Measurements from ENCODE around the gene GMEB2. TPM values are rescaled to one million over a fixed set of nuclear protein-coding genes. Genes with fewer than 3 reads are reported as not detected.

GMEB2 gene
- total and polyA plus RNA-seq, 10 of the 15 experiments (the other 5 are each of a cell fraction or from before 2014, with no cell fraction given) = 0.08 to 15.1 (median 6.9) TPM

DNA sequence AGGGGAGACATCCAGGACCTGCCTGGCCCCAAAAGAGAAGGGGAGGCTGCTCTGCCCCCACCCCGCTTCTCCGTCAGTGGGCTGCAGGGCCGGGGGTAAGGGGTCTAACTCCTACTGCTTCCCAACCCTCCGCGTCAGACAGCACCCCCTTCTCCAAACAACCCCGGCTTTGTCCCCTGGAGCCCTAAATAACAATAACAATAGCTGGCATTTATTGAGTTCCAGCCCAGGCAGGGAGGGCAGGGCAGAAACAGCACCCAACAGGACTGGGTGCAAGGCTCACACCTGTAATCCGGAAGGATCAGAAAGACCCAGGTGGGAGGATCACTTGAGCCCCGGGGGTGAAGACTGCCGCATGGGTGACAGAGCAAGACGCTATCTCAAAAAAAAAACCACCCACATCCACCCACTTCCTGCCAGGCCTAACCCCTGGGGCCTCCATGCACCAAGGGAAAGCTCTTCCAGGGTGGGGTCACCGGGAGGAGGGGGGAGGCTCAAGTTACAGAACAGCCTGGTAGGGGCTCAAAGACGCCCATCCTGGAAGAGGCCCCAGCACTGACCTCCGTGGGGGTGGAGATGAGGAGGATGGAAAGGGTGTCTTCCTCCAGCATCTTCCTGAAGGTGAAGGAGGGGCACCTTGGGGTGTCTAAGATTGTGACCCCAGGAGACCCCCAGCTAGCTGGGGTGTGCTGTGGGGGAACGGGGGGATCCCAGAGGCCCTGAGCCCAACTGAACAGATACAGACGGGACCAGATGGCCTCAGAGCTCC lies 74.2 kb downstream of the GMEB2 start (continued):
- TF ChIP-seq EP300 (IDR thresholded peaks at IDR 0.05; ENCODE audit: borderline replicate concordance in 1 of 2, control insufficient read depth in 1 of 2, low read depth in 2 of 2, low read length in 2 of 2) = no peak
- no peak for TF ChIP-seq STAT3 (IDR thresholded peaks at IDR 0.05; ENCODE audit: low read depth, low read length)
- TF ChIP-seq IKZF2 (IDR thresholded peaks at IDR 0.05) = peak; percentile 44 to 45; a peak in 3 of 4 replicates
- no peak for TF ChIP-seq FOXM1 (IDR thresholded peaks at IDR 0.05; ENCODE audit: low read depth, low read length)
- TF ChIP-seq, protein P1, sequence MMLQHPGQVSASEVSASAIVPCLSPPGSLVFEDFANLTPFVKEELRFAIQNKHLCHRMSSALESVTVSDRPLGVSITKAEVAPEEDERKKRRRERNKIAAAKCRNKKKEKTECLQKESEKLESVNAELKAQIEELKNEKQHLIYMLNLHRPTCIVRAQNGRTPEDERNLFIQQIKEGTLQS (IDR thresholded peaks at IDR 0.05; ENCODE audit: borderline replicate concordance, extremely low read depth, low read depth, low read length) = no peak
- no peak for TF ChIP-seq TBL1XR1 (IDR thresholded peaks at IDR 0.05; ENCODE audit: low read depth, low read length)
- no peak; the same call in 1 of the 2 replicates for TF ChIP-seq MTA3 (IDR thresholded peaks at IDR 0.05; ENCODE audit: borderline replicate concordance, low read length)
- no peak for TF ChIP-seq RFX5 (IDR thresholded peaks at IDR 0.05; ENCODE audit: low read depth, low read length)
- no peak; the same call in 1 of the 2 replicates for TF ChIP-seq GATAD2B (conservative IDR thresholded peaks at IDR 0.05; ENCODE audit: low read depth)
- TF ChIP-seq YBX1 (IDR thresholded peaks at IDR 0.05) = no peak
- 0 out of 2 replicates have a peak, but pooled peaks have one; percentile 23 for TF ChIP-seq DPF2 (IDR thresholded peaks at IDR 0.05)
- TF ChIP-seq ZNF217 (IDR thresholded peaks at IDR 0.05) = 0 out of 2 replicates have a peak, but pooled peaks have one; percentile 24
- TF ChIP-seq BACH1 (IDR thresholded peaks at IDR 0.05; ENCODE audit: borderline replicate concordance) = no peak
- TF ChIP-seq ETV6 (conservative IDR thresholded peaks at IDR 0.05 in 1 of 2, IDR thresholded peaks at IDR 0.05 in 1 of 2; ENCODE audit: borderline replicate concordance in 1 of 2, low read depth in 1 of 2) = peak in 1 of 2 experiments; percentile 28; a peak in 1 of 4 replicates
- TF ChIP-seq, protein P2, sequence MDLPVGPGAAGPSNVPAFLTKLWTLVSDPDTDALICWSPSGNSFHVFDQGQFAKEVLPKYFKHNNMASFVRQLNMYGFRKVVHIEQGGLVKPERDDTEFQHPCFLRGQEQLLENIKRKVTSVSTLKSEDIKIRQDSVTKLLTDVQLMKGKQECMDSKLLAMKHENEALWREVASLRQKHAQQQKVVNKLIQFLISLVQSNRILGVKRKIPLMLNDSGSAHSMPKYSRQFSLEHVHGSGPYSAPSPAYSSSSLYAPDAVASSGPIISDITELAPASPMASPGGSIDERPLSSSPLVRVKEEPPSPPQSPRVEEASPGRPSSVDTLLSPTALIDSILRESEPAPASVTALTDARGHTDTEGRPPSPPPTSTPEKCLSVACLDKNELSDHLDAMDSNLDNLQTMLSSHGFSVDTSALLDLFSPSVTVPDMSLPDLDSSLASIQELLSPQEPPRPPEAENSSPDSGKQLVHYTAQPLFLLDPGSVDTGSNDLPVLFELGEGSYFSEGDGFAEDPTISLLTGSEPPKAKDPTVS (IDR thresholded peaks at IDR 0.05; ENCODE audit: low read depth, low read length) = no peak
- TF ChIP-seq, protein P3, sequence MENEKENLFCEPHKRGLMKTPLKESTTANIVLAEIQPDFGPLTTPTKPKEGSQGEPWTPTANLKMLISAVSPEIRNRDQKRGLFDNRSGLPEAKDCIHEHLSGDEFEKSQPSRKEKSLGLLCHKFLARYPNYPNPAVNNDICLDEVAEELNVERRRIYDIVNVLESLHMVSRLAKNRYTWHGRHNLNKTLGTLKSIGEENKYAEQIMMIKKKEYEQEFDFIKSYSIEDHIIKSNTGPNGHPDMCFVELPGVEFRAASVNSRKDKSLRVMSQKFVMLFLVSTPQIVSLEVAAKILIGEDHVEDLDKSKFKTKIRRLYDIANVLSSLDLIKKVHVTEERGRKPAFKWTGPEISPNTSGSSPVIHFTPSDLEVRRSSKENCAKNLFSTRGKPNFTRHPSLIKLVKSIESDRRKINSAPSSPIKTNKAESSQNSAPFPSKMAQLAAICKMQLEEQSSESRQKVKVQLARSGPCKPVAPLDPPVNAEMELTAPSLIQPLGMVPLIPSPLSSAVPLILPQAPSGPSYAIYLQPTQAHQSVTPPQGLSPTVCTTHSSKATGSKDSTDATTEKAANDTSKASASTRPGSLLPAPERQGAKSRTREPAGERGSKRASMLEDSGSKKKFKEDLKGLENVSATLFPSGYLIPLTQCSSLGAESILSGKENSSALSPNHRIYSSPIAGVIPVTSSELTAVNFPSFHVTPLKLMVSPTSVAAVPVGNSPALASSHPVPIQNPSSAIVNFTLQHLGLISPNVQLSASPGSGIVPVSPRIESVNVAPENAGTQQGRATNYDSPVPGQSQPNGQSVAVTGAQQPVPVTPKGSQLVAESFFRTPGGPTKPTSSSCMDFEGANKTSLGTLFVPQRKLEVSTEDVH (IDR thresholded peaks at IDR 0.05; ENCODE audit: low read depth, partially characterized antibody) = no peak
- TF ChIP-seq POLR2AphosphoS2 (IDR thresholded peaks at IDR 0.05; ENCODE audit: low read depth, low read length) = no peak
- TF ChIP-seq, protein P4, sequence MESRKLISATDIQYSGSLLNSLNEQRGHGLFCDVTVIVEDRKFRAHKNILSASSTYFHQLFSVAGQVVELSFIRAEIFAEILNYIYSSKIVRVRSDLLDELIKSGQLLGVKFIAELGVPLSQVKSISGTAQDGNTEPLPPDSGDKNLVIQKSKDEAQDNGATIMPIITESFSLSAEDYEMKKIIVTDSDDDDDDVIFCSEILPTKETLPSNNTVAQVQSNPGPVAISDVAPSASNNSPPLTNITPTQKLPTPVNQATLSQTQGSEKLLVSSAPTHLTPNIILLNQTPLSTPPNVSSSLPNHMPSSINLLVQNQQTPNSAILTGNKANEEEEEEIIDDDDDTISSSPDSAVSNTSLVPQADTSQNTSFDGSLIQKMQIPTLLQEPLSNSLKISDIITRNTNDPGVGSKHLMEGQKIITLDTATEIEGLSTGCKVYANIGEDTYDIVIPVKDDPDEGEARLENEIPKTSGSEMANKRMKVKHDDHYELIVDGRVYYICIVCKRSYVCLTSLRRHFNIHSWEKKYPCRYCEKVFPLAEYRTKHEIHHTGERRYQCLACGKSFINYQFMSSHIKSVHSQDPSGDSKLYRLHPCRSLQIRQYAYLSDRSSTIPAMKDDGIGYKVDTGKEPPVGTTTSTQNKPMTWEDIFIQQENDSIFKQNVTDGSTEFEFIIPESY (IDR thresholded peaks at IDR 0.05) = no peak
- no peak for TF ChIP-seq KDM1A (IDR thresholded peaks at IDR 0.05; ENCODE audit: borderline replicate concordance)
- TF ChIP-seq TCF7 (IDR thresholded peaks at IDR 0.05; ENCODE audit: borderline replicate concordance) = no peak
- peak; percentile 56 for TF ChIP-seq ATF7 (IDR thresholded peaks at IDR 0.05; ENCODE audit: low read depth)
- 0 out of 2 replicates have a peak, but pooled peaks have one; percentile 15 for TF ChIP-seq NR2C1 (IDR thresholded peaks at IDR 0.05)
- TF ChIP-seq SREBF2 (IDR thresholded peaks at IDR 0.05; ENCODE audit: low read length) = no peak
- no peak for TF ChIP-seq POLR2A (IDR thresholded peaks at IDR 0.05; ENCODE audit: low read depth, low read length)
- no peak for TF ChIP-seq SRF (IDR thresholded peaks at IDR 0.05; ENCODE audit: low read depth in 2 of 2, low read length in 2 of 2)
